Muscle of leg (tissue), 11 donors: ENCODE results near the gene CAPRIN2. TPM values are rescaled to one million over a fixed set of nuclear protein-coding genes. Genes with fewer than 3 reads are reported as not detected.

ENCODE experiments used
- DNase-seq: peaks from one replicate; pipeline ENCODE4 v3.0.0; 2013
- H3K27ac ChIP-seq: one replicate; pipeline ENCODE4 v1.5.1; 2013; ENCODE audit warnings: mild to moderate bottlenecking, low read length, control low read depth
- H3K27me3 ChIP-seq: one replicate; pipeline ENCODE4 v1.6.1; 2013; ENCODE audit warnings: low read length; ENCODE audit not compliant: control insufficient read depth, insufficient read depth
- H3K36me3 ChIP-seq: one replicate; pipeline ENCODE4 v1.6.1; 2013; ENCODE audit warnings: low read length; ENCODE audit not compliant: control insufficient read depth, insufficient read depth
- H3K4me1 ChIP-seq: one replicate; pipeline ENCODE4 v1.6.1; 2013; ENCODE audit warnings: low read length; ENCODE audit not compliant: control insufficient read depth, insufficient read depth
- H3K4me3 ChIP-seq: one replicate; pipeline ENCODE4 v1.5.1; 2013; ENCODE audit warnings: low read length, control low read depth
- H3K9me3 ChIP-seq: replicated peaks from 2 replicates; pipeline ENCODE4 v1.6.1; 2013; ENCODE audit warnings: low read depth, low read length; ENCODE audit not compliant: control insufficient read depth
- WGBS: methylation state at CpG from one replicate; pipeline ENCODE4 v1.1.5; 2013; ENCODE audit warnings: missing lambda C conversion rate; ENCODE audit not compliant: insufficient coverage; 5-methylcytosine and 5-hydroxymethylcytosine counted together
- polyA plus RNA-seq, 8 donors: library from polyadenylated mRNA; unstranded; fragments of 120-200 nt; gene quantifications; one replicate each; pipeline versions ENCODE4 v1.2.1 to v1.2.3, GENCODE V29; 2013; ENCODE audit warnings: inconsistent platforms in 1 of 8, low replicate concordance in 1 of 8; ENCODE audit not compliant: insufficient read length in 8 of 8, insufficient read depth in 1 of 8
- total RNA-seq: library from RNA; stranded (reverse); fragments of 120-200 nt; gene quantifications from one replicate; pipeline ENCODE4 v1.2.4, GENCODE V29; 2013

CAPRIN2 gene
- total and polyA plus RNA-seq, 9 donors, result 17.4 to 31.5 (median 22.1) TPM

GRCh38 chr12:30748147-30748546 lies 6.6 kb downstream of the CAPRIN2 start:
- no peak for DNase-seq
- H3K36me3 ChIP-seq, result peaks cover 10% of the 10 kb centered on the region
- no peaks in the 10 kb centered on the region for H3K4me1 ChIP-seq
- WGBS, result 100% methylated on average over 2 of the region's 2 CpGs
- no peak overlapping the region for H3K27ac ChIP-seq
- no peaks in the 10 kb centered on the region for H3K9me3 ChIP-seq
- H3K27me3 ChIP-seq, result no peaks in the 10 kb centered on the region
- no peak overlapping the region for H3K4me3 ChIP-seq

GRCh38 chr12:30746190-30746589 lies 8.6 kb downstream of the CAPRIN2 start:
- Histone ChIP-seq H3K4me1 (no peaks in the 10 kb centered on the region), H3K27ac (no peak overlapping the region), H3K9me3 (no peaks in the 10 kb centered on the region), H3K27me3 (no peaks in the 10 kb centered on the region), H3K36me3 (peaks cover 10% of the 10 kb centered on the region), H3K4me3 (no peak overlapping the region)
- DNase-seq, result no peak
- no CpG with 5 or more reads among the region's 4 CpGs for WGBS

GRCh38 chr12:30744321-30744720 lies 10.4 kb downstream of the CAPRIN2 start:
- no peak overlapping the region for H3K27ac ChIP-seq
- H3K4me3 ChIP-seq, result no peak overlapping the region
- H3K36me3 ChIP-seq, result peaks cover 12% of the 10 kb centered on the region
- H3K4me1 ChIP-seq, result no peaks in the 10 kb centered on the region
- no peaks in the 10 kb centered on the region for H3K9me3 ChIP-seq
- DNase-seq, result no peak
- 95% methylated on average over 2 of the region's 2 CpGs for WGBS
- H3K27me3 ChIP-seq, result no peaks in the 10 kb centered on the region

- no peaks in the 10 kb centered on the region for H3K27me3 ChIP-seq
- DNase-seq, result no peak
- H3K9me3 ChIP-seq, result no peaks in the 10 kb centered on the region
- no peak overlapping the region for H3K4me3 ChIP-seq
- H3K36me3 ChIP-seq, result peaks cover 12% of the 10 kb centered on the region
- H3K4me1 ChIP-seq, result no peaks in the 10 kb centered on the region
- no peak overlapping the region for H3K27ac ChIP-seq
Observed at GRCh38 chr12:30740274-30740673, 14.5 kb downstream of the CAPRIN2 start.

- DNase-seq, result no peak
- Histone ChIP-seq H3K4me1 (no peaks in the 10 kb centered on the region), H3K4me3 (no peak overlapping the region), H3K27ac (no peak overlapping the region), H3K27me3 (no peaks in the 10 kb centered on the region), H3K36me3 (peaks cover 17% of the 10 kb centered on the region), H3K9me3 (no peaks in the 10 kb centered on the region)
- WGBS, result no CpG with 5 or more reads among the region's 2 CpGs
Observed at GRCh38 chr12:30739020-30739419, 15.7 kb downstream of the CAPRIN2 start.

GRCh38 chr12:30732954-30733637 lies 21.7 kb downstream of the CAPRIN2 start:
- WGBS, result no CpG with 5 or more reads among the region's 2 CpGs
- Histone ChIP-seq H3K36me3 (peaks cover 22% of the 10 kb centered on the region), H3K27ac (no peak overlapping the region)

GRCh38 chr12:30730011-30730410 lies 24.7 kb downstream of the CAPRIN2 start:
- H3K4me3 ChIP-seq, result no peak overlapping the region
- H3K36me3 ChIP-seq, result peaks cover 18% of the 10 kb centered on the region
- 88% methylated on average over 1 of the region's 2 CpGs for WGBS
- no peak overlapping the region for H3K27ac ChIP-seq
- no peaks in the 10 kb centered on the region for H3K27me3 ChIP-seq
- DNase-seq, result no peak
- no peaks in the 10 kb centered on the region for H3K4me1 ChIP-seq
- no peaks in the 10 kb centered on the region for H3K9me3 ChIP-seq

More at GRCh38 chr12:30732954-30733637, 21.7 kb downstream of the CAPRIN2 start:
- Histone ChIP-seq H3K4me3 (no peak overlapping the region), H3K4me1 (no peaks in the 10 kb centered on the region), H3K9me3 (no peaks in the 10 kb centered on the region), H3K27me3 (no peaks in the 10 kb centered on the region)
- no peak for DNase-seq

GRCh38 chr12:30729547-30729946 lies 25.2 kb downstream of the CAPRIN2 start:
- no peak for DNase-seq
- WGBS, result no CpG with 5 or more reads among the region's 4 CpGs
- Histone ChIP-seq H3K36me3 (peaks cover 16% of the 10 kb centered on the region), H3K9me3 (no peaks in the 10 kb centered on the region), H3K4me1 (no peaks in the 10 kb centered on the region), H3K4me3 (no peak overlapping the region), H3K27ac (no peak overlapping the region), H3K27me3 (no peaks in the 10 kb centered on the region)

- WGBS, result no CpG with 5 or more reads among the region's 1 CpG
Observed at GRCh38 chr12:30726647-30727046, 28.1 kb downstream of the CAPRIN2 start.

GRCh38 chr12:30725739-30726138 lies 29.0 kb downstream of the CAPRIN2 start:
- Histone ChIP-seq H3K4me1 (no peaks in the 10 kb centered on the region), H3K27ac (no peak overlapping the region), H3K27me3 (no peaks in the 10 kb centered on the region), H3K9me3 (no peaks in the 10 kb centered on the region), H3K4me3 (no peak overlapping the region), H3K36me3 (peaks cover 21% of the 10 kb centered on the region)
- no peak for DNase-seq
- WGBS, result no CpG with 5 or more reads among the region's 1 CpG

More at GRCh38 chr12:30726647-30727046, 28.1 kb downstream of the CAPRIN2 start:
- Histone ChIP-seq H3K4me1 (no peaks in the 10 kb centered on the region), H3K9me3 (no peaks in the 10 kb centered on the region), H3K4me3 (no peak overlapping the region), H3K27me3 (no peaks in the 10 kb centered on the region), H3K36me3 (peaks cover 21% of the 10 kb centered on the region), H3K27ac (no peak overlapping the region)
- no peak for DNase-seq

- DNase-seq, result peak; percentile 11
- Histone ChIP-seq H3K27me3 (no peaks in the 10 kb centered on the region), H3K27ac (no peak overlapping the region), H3K4me3 (no peak overlapping the region), H3K4me1 (no peaks in the 10 kb centered on the region), H3K9me3 (no peaks in the 10 kb centered on the region), H3K36me3 (peaks cover 15% of the 10 kb centered on the region)
- WGBS, result no CpG with 5 or more reads among the region's 1 CpG
Observed at GRCh38 chr12:30719060-30719459, 35.7 kb downstream of the CAPRIN2 start.
